Neural cell (in vitro differentiated cells): ENCODE results near the gene DHDH. TPM values are rescaled to one million over a fixed set of nuclear protein-coding genes. Genes with fewer than 3 reads are reported as not detected.
A peak's percentile ranks its signal among the peaks of the same experiment; 100 is the strongest.

ENCODE experiments used
- H2AFZ ChIP-seq: fragments of 200-600, 300-800 bp; sonication (generic), shearing (Covaris generic); 2 replicates; pipeline ENCODE4 v1.6.0; 2014; ENCODE audit warnings: low read depth, mild to moderate bottlenecking, antibody characterized with exemption, low read length, moderate library complexity
- H3F3A ChIP-seq: fragments of 200-600 bp; shearing (Covaris generic); 2 replicates; pipeline ENCODE4 v1.6.1; 2016; ENCODE audit warnings: mild to moderate bottlenecking, moderate library complexity, mixed read lengths, antibody characterized with exemption, low read length; ENCODE audit not compliant: insufficient read depth, poor library complexity, severe bottlenecking
- H3K27ac ChIP-seq: fragments of 200-600, 300-800 bp; sonication (generic), shearing (Covaris generic); 2 replicates; pipeline ENCODE4 v1.5.1; 2014; ENCODE audit warnings: mild to moderate bottlenecking, low read length, moderate library complexity
- H3K27me3 ChIP-seq: fragments of 300-800, 200-600 bp; sonication (generic), shearing (Covaris generic); 2 replicates; pipeline ENCODE4 v1.6.0; 2014; ENCODE audit warnings: mild to moderate bottlenecking, low read depth, low read length, moderate library complexity; ENCODE audit not compliant: insufficient read depth
- H3K36me3 ChIP-seq: fragments of 300-800, 200-600 bp; sonication (generic), shearing (Covaris generic); 2 replicates; pipeline ENCODE4 v1.5.1; 2014; ENCODE audit warnings: mild to moderate bottlenecking, antibody characterized with exemption, low read length, moderate library complexity; ENCODE audit not compliant: insufficient read depth
- H3K4me2 ChIP-seq: fragments of 300-800, 200-600 bp; sonication (generic), shearing (Covaris generic); 2 replicates; pipeline ENCODE4 v1.6.0; 2014; ENCODE audit warnings: mild to moderate bottlenecking, low read length
- H3K4me3 ChIP-seq: fragments of 300-800, 200-600 bp; sonication (generic), shearing (Covaris generic); 2 replicates; pipeline ENCODE4 v1.5.1; 2014; ENCODE audit warnings: mild to moderate bottlenecking, low read length, moderate library complexity
- H3K79me2 ChIP-seq: fragments of 200-600 bp; shearing (Covaris generic); replicated peaks from 2 replicates; pipeline ENCODE4 v1.6.0; 2014; ENCODE audit warnings: mild to moderate bottlenecking, low read length, moderate library complexity; ENCODE audit not compliant: insufficient read depth
- H3K9ac ChIP-seq: fragments of 300-800, 200-600 bp; sonication (generic), shearing (Covaris generic); 2 replicates; pipeline ENCODE4 v1.6.1; 2016; ENCODE audit warnings: mild to moderate bottlenecking, low read length, mixed read lengths
- H3K9me2 ChIP-seq: fragments of 200-600 bp; shearing (Covaris generic); 2 replicates; pipeline ENCODE4 v1.6.1; 2016; ENCODE audit warnings: mild to moderate bottlenecking, low read length, mixed read lengths; ENCODE audit not compliant: insufficient read depth
- H3K9me3 ChIP-seq: fragments of 200-600, 300-800 bp; sonication (generic), shearing (Covaris generic); 2 replicates; pipeline ENCODE4 v1.6.1; 2016; ENCODE audit warnings: mild to moderate bottlenecking, mixed run types, low read length, moderate library complexity, mixed read lengths
- H4K20me1 ChIP-seq: fragments of 200-600 bp; shearing (Covaris generic); 2 replicates; pipeline ENCODE4 v1.6.1; 2016; ENCODE audit warnings: mild to moderate bottlenecking, mixed run types; ENCODE audit not compliant: insufficient read depth
- CTCF ChIP-seq: fragments of 450-650 bp; IDR thresholded peaks from 2 replicates; pipeline ENCODE4 v1.5.1; 2014; ENCODE audit warnings: antibody characterized with exemption, mild to moderate bottlenecking, moderate library complexity; ENCODE audit not compliant: poor library complexity, severe bottlenecking
- EP300 ChIP-seq: fragments of 450-650 bp; conservative IDR thresholded peaks from 2 replicates; pipeline ENCODE4 v1.6.1; 2014; ENCODE audit warnings: antibody characterized with exemption, mild to moderate bottlenecking, moderate library complexity; ENCODE audit not compliant: poor library complexity, severe bottlenecking
- EZH2 ChIP-seq: fragments of 200-600, 300-800 bp; shearing (Covaris generic), sonication (generic); IDR thresholded peaks from 2 replicates; pipeline ENCODE4 v1.6.1; 2014; ENCODE audit warnings: antibody characterized with exemption, low read length, borderline replicate concordance, mild to moderate bottlenecking; ENCODE audit not compliant: insufficient read depth, poor library complexity, severe bottlenecking
- MXI1 ChIP-seq: fragments of 450-650 bp; conservative IDR thresholded peaks from 2 replicates; pipeline ENCODE4 v1.6.1; 2014; ENCODE audit warnings: antibody characterized with exemption, mild to moderate bottlenecking; ENCODE audit not compliant: poor library complexity, severe bottlenecking
- POLR2AphosphoS5 ChIP-seq: IDR thresholded peaks from 2 replicates; pipeline ENCODE4 v1.6.1; 2012
- RAD21 ChIP-seq: fragments of 450-650 bp; conservative IDR thresholded peaks from 2 replicates; pipeline ENCODE4 v1.6.1; 2014; ENCODE audit warnings: antibody characterized with exemption, mild to moderate bottlenecking, moderate library complexity
- REST ChIP-seq: IDR thresholded peaks from 2 replicates; pipeline ENCODE4 v1.6.1; 2012; ENCODE audit warnings: borderline replicate concordance
- SMC3 ChIP-seq: fragments of 450-650 bp; conservative IDR thresholded peaks from 2 replicates; pipeline ENCODE4 v1.6.1; 2014; ENCODE audit warnings: antibody characterized with exemption, mild to moderate bottlenecking, moderate library complexity; ENCODE audit not compliant: poor library complexity
- TAF1 ChIP-seq: IDR thresholded peaks from 2 replicates; pipeline ENCODE4 v1.6.1; 2012; ENCODE audit warnings: low read depth
- polyA plus RNA-seq: library from polyadenylated mRNA; depleted of rRNA; stranded (reverse); fragments of >200 nt; gene quantifications from 2 replicates; pipeline ENCODE4 v1.2.3, GENCODE V29; 2014

Gene DHDH
- polyA plus RNA-seq, 1 donor from 2014 or later, result 4.8 TPM

GRCh38 chr19:48993175-48994034, 59.9 kb downstream of the DHDH start, which contains the start of the genes GYS1 and RUVBL2:
TSS of gene GYS1 (minus strand) at chr19:48993309. CDS start at chr19:48993112, 197 bp downstream.
TSS of gene RUVBL2 (plus strand) at chr19:48993887. CDS start at chr19:48993912, 25 bp downstream.
- peak within 1 kb of the TSS; percentile 78 for H3K4me3 ChIP-seq
- peaks cover 21% of the 10 kb centered on the region for H3K79me2 ChIP-seq
- H2AFZ ChIP-seq, result peak within 1 kb of the TSS; percentile 46
- H3K9me2 ChIP-seq, result no peaks in the 10 kb centered on the region
- H3K4me2 ChIP-seq, result peak within 1 kb of the TSS; percentile 95
- no peaks in the 10 kb centered on the region for H3K27me3 ChIP-seq
- H3F3A ChIP-seq, result peaks cover 4% of the 10 kb centered on the region
- TF ChIP-seq MXI1 (peak; percentile 94), EZH2 (no peak), POLR2AphosphoS5 (peak; percentile 92), REST (peak; percentile 65), CTCF (peak; percentile 100), TAF1 (no peak), EP300 (no peak), RAD21 (peak; percentile 49), SMC3 (peak; percentile 64)
- H3K36me3 ChIP-seq, result no peaks in the 10 kb centered on the region
- peak within 1 kb of the TSS; percentile 87 for H3K9ac ChIP-seq
- no peaks in the 10 kb centered on the region for H3K9me3 ChIP-seq
- H4K20me1 ChIP-seq, result no peaks in the 10 kb centered on the region
- H3K27ac ChIP-seq, result peak within 1 kb of the TSS; percentile 80

- H4K20me1 ChIP-seq, result no peaks in the 10 kb centered on the region
- no peaks in the 10 kb centered on the region for H3K27me3 ChIP-seq
- peak overlapping the region; percentile 71 for H3K9ac ChIP-seq
- H3K4me2 ChIP-seq, result peak overlapping the region; percentile 95
- H3F3A ChIP-seq, result peaks cover 4% of the 10 kb centered on the region
- H3K4me3 ChIP-seq, result peak overlapping the region; percentile 78
- peaks cover 21% of the 10 kb centered on the region for H3K79me2 ChIP-seq
- H3K27ac ChIP-seq, result peak overlapping the region; percentile 80
- no peaks in the 10 kb centered on the region for H3K9me2 ChIP-seq
- no peaks in the 10 kb centered on the region for H3K9me3 ChIP-seq
- peak overlapping the region; percentile 11 for H2AFZ ChIP-seq
- TF ChIP-seq MXI1 (no peak), EP300 (no peak), CTCF (no peak), RAD21 (no peak), TAF1 (no peak), SMC3 (no peak)
- no peaks in the 10 kb centered on the region for H3K36me3 ChIP-seq
Observed at GRCh38 chr19:48994035-48994386, 60.5 kb downstream of the DHDH start.
